Fibroblast of lung (primary cell): Measurements from ENCODE around the gene KDM8. TPM values are rescaled to one million over a fixed set of nuclear protein-coding genes. Genes with fewer than 3 reads are reported as not detected.

Experiments used
- DNase-seq, 2 donors: peaks; one replicate each; pipeline versions ENCODE4 v3.0.0 to v3.0.0-alpha.2; 2010; ENCODE audit warnings: low read depth in 2 of 2
- H2AFZ ChIP-seq: 2 replicates; pipeline ENCODE4 v1.5.1; 2012; ENCODE audit warnings: low read length, control low read depth, inconsistent platforms
- H3K27ac ChIP-seq: 2 replicates; pipeline ENCODE4 v1.5.1; 2011; ENCODE audit warnings: low read length, control low read depth; ENCODE audit not compliant: insufficient read depth
- H3K27me3 ChIP-seq: 2 replicates; pipeline ENCODE4 v1.5.1; 2011; ENCODE audit warnings: mild to moderate bottlenecking, low read length; ENCODE audit not compliant: control insufficient read depth, insufficient read depth
- H3K36me3 ChIP-seq: 2 replicates; pipeline ENCODE4 v1.5.1; 2011; ENCODE audit warnings: low read length; ENCODE audit not compliant: control insufficient read depth, insufficient read depth
- H3K4me1 ChIP-seq: 2 replicates; pipeline ENCODE4 v1.5.1; 2011; ENCODE audit warnings: low read length; ENCODE audit not compliant: control insufficient read depth, insufficient read depth; ENCODE audit errors: extremely low read depth
- H3K4me2 ChIP-seq: 2 replicates; pipeline ENCODE4 v1.5.1; 2011; ENCODE audit warnings: low read length, control low read depth; ENCODE audit not compliant: insufficient read depth; ENCODE audit errors: extremely low read depth
- H3K4me3 ChIP-seq, 4 experiments: fragments of 200-600 bp in 1 of 4; sonication (generic) in 1 of 4; replicated peaks in 1 of 4; 2 replicates each; pipeline ENCODE4 v1.5.1; 2011 to 2016; ENCODE audit warnings: low read length in 4 of 4, low read depth in 3 of 4, mild to moderate bottlenecking in 3 of 4, control low read depth in 2 of 4, inconsistent platforms in 1 of 4, mixed read lengths in 1 of 4; ENCODE audit not compliant: insufficient read depth in 1 of 4; ENCODE audit errors: control extremely low read depth in 1 of 4
- H3K79me2 ChIP-seq: 2 replicates; pipeline ENCODE4 v1.5.1; 2012; ENCODE audit warnings: mild to moderate bottlenecking, low read length, inconsistent platforms; ENCODE audit not compliant: control insufficient read depth, insufficient read depth
- H3K9ac ChIP-seq: 2 replicates; pipeline ENCODE4 v1.5.1; 2011; ENCODE audit warnings: mild to moderate bottlenecking, low read length, control low read depth; ENCODE audit not compliant: insufficient read depth
- H3K9me3 ChIP-seq: 2 replicates; pipeline ENCODE4 v1.5.1; 2012; ENCODE audit warnings: low read depth, low read length; ENCODE audit not compliant: control insufficient read depth, insufficient read depth
- H4K20me1 ChIP-seq: 2 replicates; pipeline ENCODE4 v1.5.1; 2011; ENCODE audit warnings: low read length; ENCODE audit not compliant: control insufficient read depth, insufficient read depth; ENCODE audit errors: extremely low read depth
- CTCF ChIP-seq, 2 donors: IDR thresholded peaks in 1 of 2; conservative IDR thresholded peaks in 1 of 2; 1 replicate in 1 of 2; 2 replicates in 1 of 2; pipeline ENCODE4 v1.5.1; 2011 to 2012; ENCODE audit warnings: low read length in 2 of 2, control low read depth in 1 of 2, inconsistent platforms in 1 of 2, low read depth in 1 of 2, mild to moderate bottlenecking in 1 of 2
- EZH2 ChIP-seq: IDR thresholded peaks from 2 replicates; pipeline ENCODE4 v1.5.1; 2012; ENCODE audit warnings: low read length, control low read depth, mild to moderate bottlenecking; ENCODE audit errors: missing control alignments
- polyA plus RNA-seq, 2 donors: library from polyadenylated mRNA; depleted of rRNA in 1 of 2; stranded (reverse) in 1 of 2; unstranded in 1 of 2; fragments of >200 nt; gene quantifications; 2 replicates each; pipeline ENCODE4 v1.2.1, GENCODE V29; 2011 to 2012; ENCODE audit warnings: missing spikeins in 1 of 2
- total RNA-seq: library from RNA; depleted of rRNA; stranded (reverse); fragments of >200 nt; gene quantifications from 2 replicates; pipeline ENCODE4 v1.2.1, GENCODE V29; 2014

KDM8 gene
- total and polyA plus RNA-seq, 2 donors (not counting 1 experiment from before 2014, with no cell fraction given) = 2.0 to 3.6 TPM

DNA sequence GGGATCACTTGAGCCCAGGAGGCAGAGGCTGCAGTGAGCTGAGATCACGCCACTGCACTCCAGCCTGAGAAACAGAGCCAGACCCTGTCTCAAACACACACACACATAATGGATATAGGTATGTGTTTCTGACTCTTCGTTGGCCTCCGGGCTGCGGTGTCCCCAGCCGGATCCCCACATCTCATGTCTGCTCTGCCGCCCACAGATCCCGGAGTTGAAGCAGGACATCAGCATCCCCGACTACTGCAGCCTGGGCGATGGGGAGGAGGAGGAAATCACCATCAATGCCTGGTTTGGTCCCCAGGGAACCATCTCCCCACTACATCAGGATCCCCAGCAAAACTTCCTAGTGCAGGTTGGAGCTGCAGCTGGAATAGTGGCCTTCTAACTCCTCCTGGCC, 15.4 kb downstream of the KDM8 start:
- no peaks in the 10 kb centered on the region for H3K9me3 ChIP-seq
- H4K20me1 ChIP-seq = no peaks in the 10 kb centered on the region
- H3K27me3 ChIP-seq = no peaks in the 10 kb centered on the region
- H3K4me2 ChIP-seq = no peak overlapping the region
- no peak overlapping the region for H3K27ac ChIP-seq
- H2AFZ ChIP-seq = no peak overlapping the region
- H3K79me2 ChIP-seq = no peaks in the 10 kb centered on the region
- TF ChIP-seq EZH2 = no peak
- no peak overlapping the region for H3K9ac ChIP-seq
- H3K36me3 ChIP-seq = peaks cover 6% of the 10 kb centered on the region
- no peak for DNase-seq
- H3K4me1 ChIP-seq = peaks cover 19% of the 10 kb centered on the region
- no peak overlapping the region for H3K4me3 ChIP-seq

DNA sequence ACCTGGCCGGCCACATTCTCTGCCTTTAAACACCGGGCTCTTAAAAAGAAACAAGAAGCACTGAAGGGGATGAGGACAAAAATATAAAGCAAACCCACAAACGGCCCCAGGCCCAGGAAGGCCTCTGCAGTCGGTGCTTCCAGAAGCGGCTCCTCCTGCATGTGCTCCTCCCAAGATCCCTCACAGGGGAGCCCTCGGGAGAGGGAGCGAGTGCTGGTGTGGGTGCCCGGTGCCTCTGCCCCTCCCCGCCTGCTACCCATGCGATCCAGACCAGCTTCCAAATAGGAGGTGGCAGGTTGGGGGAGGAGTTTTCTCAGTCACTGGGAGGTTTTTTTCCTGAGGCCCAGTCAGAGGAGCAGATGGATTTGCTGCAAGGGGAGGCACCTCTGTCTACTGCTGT, 15.8 kb downstream of the KDM8 start:
- Histone ChIP-seq H3K9me3 (no peaks in the 10 kb centered on the region), H3K27me3 (no peaks in the 10 kb centered on the region), H3K9ac (no peak overlapping the region), H2AFZ (no peak overlapping the region), H3K79me2 (no peaks in the 10 kb centered on the region), H3K36me3 (peaks cover 7% of the 10 kb centered on the region), H3K4me3 (no peak overlapping the region), H3K4me2 (no peak overlapping the region), H3K27ac (no peak overlapping the region), H4K20me1 (no peaks in the 10 kb centered on the region), H3K4me1 (peaks cover 19% of the 10 kb centered on the region)
- no peak for DNase-seq
- no peak for TF ChIP-seq EZH2
- TF ChIP-seq CTCF (conservative IDR thresholded peaks at IDR 0.05 in 1 of 2, IDR thresholded peaks at IDR 0.05 in 1 of 2; ENCODE audit: low read depth in 1 of 2, low read length in 2 of 2) = no peak

- no peak overlapping the region for H3K9ac ChIP-seq
- no peak overlapping the region for H2AFZ ChIP-seq
- H3K36me3 ChIP-seq = peaks cover 10% of the 10 kb centered on the region
- H3K9me3 ChIP-seq = no peaks in the 10 kb centered on the region
- no peak overlapping the region for H3K4me3 ChIP-seq
- no peak for DNase-seq
- H3K4me1 ChIP-seq = peaks cover 19% of the 10 kb centered on the region
- no peaks in the 10 kb centered on the region for H3K79me2 ChIP-seq
- H3K4me2 ChIP-seq = no peak overlapping the region
- TF ChIP-seq EZH2 = no peak
- no peak for TF ChIP-seq CTCF (conservative IDR thresholded peaks at IDR 0.05 in 1 of 2, IDR thresholded peaks at IDR 0.05 in 1 of 2; ENCODE audit: low read depth in 1 of 2, low read length in 2 of 2)
- H3K27me3 ChIP-seq = no peaks in the 10 kb centered on the region
- no peak overlapping the region for H3K27ac ChIP-seq
- no peaks in the 10 kb centered on the region for H4K20me1 ChIP-seq
These were observed 16.8 kb downstream of the KDM8 start for GRCh38 chr16:27220120-27220519.
